GM11168 (cell line): ENCODE results near the gene TGM4.

Experiments used
- in situ Hi-C: fragments of 300-500 bp; cut with MboI; formaldehyde crosslinking; loops from one replicate; pipeline ENCODE4 v1.12.0; 2022; ENCODE audit warnings: low sequenced_read_pairs; ENCODE audit not compliant: unreplicated experiment

TGM4 gene

DNA sequence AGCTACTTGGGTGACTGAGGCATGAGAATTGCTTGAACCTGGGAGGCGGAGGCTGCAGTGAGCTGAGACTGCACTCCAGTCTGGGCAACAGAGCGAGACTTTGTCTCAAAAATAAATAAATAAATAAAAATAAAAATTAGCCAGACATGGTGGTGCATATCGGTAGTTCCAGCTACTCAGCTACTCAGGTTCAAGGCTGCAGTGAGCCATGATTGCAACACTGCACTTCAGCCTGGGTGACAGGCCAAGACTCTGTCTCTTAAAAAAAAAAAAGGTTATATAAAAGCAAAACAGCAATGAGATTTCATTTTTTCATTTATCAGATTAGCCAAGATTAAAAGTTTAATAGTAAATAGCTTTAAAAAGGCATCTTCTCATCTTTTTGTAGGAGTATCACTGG, 2.9 kb downstream of the TGM4 start:
- in situ Hi-C loops, result no loop called here

DNA sequence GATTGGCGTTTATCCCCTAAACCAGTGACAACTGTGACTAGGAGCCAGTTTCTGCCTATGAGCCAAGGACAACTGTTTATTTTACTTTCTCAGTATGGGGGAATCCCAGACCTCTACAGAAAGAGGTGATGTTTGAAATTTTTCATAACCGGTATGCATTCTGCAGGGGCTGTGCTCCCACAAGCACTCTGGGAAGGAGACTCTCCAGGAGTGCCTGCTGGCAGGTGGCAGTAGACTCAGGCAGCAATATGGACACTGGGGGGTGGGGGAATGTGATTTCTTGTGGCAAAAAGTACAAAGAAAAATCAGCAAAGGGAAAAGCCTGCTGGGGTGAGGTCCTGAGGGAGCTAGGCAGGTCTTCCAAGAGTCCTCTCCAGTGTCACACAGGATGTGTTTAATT, 5.9 kb downstream of the TGM4 start:
- in situ Hi-C loops, result no loop called here

DNA sequence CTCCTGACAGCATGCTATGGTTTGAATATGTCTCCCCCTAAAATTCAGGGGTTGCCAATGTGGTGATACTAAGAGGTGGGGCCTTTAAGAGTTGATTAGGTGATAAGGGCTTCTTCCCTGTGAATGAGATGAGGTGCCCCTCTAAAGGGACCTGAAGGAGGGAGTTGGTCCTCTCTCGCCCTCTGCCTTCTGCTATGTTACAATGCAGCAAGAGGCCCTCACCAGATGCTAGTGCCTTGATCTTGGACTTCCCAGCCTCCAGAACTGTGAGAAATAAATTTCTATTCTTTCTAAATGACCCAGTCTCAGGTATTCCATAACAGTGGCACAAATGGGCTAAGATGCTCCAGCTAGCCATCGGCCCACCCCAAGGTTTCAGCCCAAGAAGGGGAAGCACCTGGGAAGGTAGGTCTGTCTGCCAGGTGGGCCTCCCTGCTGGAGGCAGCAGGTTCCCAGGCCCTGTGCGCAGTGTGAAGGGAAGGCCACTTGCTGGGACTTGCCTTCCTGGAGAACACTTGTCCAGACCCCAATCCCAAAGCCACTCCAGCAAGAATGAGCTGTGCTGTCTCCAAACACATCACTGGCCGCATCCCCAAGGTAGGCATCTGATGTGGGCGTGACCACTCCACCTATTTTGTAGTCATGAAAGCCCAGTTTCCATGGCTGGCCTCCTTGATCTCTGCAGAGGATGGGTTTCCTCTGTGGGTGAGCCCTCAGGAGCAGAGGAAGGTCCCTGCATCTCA, 9.0 kb downstream of the TGM4 start:
- in situ Hi-C loops, result no loop called here

DNA sequence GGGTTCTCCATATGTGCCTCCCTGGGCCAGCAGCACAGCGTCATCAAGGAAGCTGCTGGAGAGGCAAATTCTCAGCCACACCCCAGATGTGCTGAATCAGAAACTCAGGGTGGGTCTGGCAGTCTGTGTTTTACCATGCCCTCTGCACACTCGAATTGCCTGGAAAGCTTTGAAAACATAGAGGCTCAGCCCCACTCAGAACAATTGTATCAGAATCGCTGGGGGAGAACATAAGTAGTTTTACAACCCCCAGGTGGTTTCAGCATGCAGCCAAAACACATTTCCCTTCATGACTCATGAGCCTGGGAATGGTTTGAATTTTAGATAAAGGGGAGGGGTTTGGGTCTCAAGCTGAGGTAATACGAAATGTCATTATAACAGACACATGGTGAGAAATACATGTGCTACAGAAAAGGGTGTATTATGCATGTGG, 9.6 kb downstream of the TGM4 start:
- in situ Hi-C loops, result no loop called here

DNA sequence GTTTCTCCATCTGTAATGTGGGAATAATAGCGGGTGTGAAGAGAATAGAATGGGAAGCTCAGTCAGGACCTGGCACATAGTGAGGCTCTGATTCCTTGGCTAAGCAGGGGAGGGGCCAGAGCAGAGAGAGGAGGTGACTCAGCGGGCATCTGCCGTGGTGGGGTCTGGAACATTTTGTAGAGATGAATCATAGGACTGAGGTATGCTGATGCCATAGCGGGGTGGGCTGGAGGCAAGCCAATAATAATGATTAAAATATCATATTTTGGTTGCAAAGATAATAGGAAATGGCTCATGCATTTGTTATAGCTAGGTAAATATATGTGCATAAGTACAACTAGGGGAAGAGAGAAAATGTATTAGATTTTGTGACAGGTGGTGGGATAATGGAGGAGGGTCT, 11.2 kb downstream of the TGM4 start:
- in situ Hi-C loops, result no loop called here

DNA sequence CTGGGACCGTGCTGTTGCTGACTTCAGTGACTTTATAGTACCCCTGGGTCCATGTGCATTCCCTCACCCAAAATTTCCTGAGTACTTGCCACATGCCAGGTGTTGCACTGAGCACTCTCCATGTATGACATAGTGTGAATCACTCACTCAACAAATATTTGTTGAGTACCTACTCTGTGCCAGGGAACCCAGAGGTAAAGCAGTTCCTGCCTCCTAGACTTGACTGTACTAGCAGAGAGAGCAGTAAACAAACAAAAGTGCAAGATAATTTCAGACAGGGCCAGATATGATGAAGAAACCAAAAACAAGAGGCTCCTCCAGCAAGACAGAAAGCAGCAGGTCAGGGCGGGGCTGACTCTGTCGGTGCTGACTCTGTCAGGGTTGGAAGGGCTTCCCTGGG, 12.2 kb downstream of the TGM4 start:
- in situ Hi-C loops, result no loop called here

DNA sequence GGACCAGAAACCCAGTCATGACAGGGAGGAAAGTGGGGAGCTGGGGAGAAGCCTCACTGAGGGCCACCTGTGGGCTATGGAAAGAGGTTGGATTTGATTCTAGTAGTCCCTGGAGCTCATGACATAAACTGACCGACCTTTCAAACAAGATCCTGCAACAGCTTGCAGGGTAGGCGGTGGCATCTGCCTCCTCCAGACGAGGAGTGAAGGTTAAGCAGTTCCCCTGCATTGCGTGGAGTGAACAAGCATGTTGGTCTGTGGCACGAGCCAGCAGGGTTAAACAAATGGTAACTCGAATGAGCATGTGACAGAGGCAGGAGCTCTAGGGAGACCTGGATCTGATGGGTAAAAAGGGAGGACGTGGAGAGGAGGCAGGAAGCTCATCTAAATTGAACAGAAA, 12.7 kb downstream of the TGM4 start:
- in situ Hi-C loops, result no loop called here

DNA sequence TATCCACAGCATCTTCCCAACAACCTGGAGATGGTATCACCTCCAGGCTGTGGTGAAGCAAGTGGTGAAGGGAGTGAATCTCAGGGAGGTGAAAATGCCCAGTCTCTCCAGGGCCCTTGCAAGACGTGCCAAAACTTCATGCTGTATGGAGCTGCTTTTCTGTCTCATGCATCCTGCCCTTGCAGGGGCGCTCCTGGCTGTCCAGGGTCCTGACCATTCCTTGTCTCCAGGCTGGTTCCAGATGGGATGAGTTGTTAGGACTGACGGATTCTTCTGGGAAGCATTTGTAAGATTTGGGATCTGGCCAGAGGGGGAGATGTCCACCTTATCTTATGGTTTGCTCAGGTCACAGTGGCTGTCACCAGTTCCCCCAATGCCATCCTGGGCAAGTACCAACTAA, 15.8 kb downstream of the TGM4 start:
- in situ Hi-C loops, result no loop called here

DNA sequence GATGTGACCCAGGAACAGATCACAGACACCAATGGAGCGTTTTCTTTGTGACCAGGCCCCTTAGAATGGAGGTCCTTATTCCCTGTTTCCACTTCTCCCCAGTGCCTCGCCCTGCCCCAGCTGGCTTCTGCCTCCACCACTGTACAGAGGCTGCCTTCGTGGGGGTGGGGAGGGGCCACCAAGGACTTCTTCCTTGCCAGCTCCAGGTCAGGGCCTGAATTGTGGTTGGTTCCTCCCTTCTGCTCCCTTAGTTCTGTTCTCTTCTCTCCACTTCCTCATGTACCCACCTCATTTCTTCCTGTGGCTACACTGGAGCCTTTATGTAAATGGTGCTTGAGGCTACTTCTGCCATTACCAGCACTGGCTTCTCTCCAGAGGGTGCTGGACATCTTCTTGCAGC, 16.4 kb downstream of the TGM4 start:
- in situ Hi-C loops, result no loop called here

DNA sequence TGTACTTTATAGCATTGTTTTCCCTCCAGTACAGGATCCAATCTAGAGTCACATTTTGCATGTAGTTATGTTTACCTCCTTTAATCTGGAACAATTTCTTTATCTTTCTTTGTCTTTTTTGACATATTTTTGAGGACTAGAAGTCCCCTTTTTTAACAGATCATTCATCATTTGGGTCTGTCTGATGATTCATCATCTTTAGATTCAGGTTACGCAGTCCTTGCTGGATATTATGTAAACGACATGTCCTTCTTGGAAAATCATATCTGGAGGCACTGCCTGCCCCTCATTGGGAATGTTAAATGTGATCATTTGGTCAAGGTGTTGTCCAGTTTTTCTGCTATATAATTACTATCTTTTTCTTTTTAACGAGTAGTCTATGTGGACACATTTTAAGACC, 18.3 kb downstream of the TGM4 start:
- in situ Hi-C loops, result no loop called here

DNA sequence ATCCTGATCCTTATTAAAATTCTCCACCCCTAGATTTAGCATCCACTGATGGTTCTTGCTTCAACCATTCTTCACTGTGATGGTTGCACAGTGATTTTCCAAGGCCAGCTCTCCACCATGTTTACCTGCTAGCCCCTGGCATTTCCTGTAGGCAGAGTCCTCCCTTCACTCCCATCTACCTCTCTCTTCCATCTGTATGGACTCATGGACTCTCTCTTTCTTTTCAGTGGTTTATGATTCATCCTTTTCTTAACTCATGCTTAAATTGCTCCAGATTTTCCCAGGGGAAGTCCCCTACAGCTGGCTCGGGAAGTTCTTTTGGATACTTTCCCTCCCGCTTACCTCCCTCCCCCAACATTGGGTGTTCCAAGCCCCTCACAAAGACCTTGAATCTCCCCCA, 18.7 kb downstream of the TGM4 start:
- in situ Hi-C loops, result no loop called here

DNA sequence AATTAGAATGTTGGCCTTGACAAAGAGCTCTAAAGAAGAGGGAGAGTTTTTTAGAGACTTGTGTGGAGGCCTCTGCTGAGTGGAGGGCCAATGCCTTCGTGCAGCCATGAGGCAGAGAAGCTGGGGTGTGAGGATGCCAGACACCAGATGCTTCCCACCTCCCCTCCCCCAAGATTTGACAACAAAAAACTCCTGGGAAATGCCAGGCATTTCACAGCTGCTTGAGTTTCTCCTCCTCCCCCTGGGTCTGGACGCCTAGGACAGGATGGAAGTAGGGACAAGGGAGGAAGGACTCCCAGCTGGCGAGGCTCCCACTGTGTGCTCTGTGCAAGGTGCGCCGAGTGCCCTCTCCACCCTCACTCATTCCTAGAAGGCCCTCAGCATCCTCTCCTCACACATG, 20.1 kb downstream of the TGM4 start:
- in situ Hi-C loops, result no loop called here

DNA sequence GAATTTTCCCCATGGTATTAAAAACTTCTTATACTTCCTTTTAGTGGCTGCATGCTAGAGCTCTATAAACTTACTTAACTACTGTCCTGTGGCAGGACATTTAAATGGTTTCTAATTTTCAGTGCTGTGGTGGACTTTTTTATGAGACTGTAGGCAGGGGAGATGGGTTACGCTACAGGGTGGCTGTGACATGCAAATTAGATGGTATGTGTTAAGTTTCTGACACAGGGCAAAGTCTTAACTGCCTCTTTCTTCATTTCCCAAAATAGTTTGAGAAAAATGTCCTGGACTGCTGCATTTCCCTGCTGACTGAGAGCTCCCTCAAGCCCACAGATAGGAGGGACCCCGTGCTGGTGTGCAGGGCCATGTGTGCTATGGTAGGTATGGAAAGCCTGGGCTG, 22.0 kb downstream of the TGM4 start:
- in situ Hi-C loops, result no loop called here

DNA sequence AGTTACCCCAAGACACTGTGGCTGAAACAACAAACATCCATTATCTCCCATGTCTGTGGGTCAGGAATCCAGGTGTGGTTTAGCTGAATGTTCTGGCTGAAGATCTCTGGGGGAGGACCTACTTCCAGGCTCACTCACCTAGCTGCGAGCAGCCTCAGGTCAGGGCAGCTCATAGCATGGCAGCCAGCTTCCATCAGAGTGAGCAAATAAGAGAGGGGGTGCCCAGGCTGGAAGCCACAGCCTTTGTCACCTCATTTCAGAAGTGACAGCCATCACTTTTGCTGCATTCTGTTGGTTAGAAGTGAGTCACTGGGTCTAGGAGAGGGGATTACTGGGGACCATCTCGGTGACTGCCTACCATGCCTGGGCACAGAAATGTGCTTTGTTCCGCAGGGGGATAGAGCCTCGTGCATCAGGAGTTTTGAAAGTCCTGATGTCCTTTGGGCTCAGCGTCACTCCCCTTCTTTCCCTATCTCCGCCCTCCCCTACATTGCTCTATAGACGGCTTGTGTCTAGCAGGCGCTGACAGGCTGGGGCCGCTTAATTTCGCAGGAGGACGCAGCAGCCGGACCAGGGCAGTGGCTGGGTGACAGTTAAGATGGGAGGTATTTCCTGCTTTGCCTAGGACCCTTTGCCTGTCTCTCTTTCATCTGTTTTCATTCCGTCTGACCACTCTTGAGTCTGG, 25.4 kb downstream of the TGM4 start:
- in situ Hi-C loops, result loop anchor here (25.0 kb wide), 1 partner anchor 363 kb away; no protein-coding TSS in a partner anchor

DNA sequence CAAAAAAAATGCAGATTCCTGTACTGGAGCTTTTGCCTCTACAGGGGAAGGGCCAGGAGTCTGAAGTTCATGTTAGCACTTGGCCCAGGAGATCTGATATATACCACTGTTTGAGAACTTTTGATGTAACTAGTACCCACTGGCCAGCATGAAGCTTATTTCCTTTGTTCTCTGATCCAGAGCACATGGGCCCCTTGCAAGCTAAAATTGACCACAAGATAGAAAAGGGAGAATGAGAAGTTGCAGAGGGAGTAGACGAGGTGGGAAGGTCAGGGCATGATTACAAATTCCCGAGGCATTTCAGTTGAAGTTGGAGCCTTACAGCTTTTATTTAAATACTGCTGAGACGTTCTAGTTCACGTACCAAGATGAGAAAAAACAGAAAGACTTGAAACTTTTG, 28.2 kb downstream of the TGM4 start:
- in situ Hi-C loops, result loop anchor here (25.0 kb wide), 1 partner anchor 365 kb away; no protein-coding TSS in a partner anchor

DNA sequence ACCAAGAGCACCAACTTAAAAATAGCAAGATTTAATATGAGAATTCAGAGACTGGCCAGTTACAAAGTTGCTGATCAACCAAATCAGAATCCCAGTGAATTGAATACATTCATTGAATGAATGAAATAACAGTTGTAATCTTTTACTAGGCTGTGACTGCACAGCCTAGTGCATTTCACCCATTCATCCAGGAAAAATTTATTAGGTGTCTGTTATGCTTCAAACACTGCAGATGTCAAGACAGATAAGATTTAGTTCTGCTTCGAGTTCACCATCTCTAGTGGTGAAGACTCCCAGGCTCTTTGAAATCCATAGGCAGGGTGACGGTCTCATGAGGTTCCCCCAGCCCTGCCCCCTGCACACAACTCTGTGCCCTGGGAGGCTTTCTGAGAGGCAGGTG, 28.9 kb downstream of the TGM4 start:
- in situ Hi-C loops, result loop anchor here (25.0 kb wide), 1 partner anchor 366 kb away; no protein-coding TSS in a partner anchor

DNA sequence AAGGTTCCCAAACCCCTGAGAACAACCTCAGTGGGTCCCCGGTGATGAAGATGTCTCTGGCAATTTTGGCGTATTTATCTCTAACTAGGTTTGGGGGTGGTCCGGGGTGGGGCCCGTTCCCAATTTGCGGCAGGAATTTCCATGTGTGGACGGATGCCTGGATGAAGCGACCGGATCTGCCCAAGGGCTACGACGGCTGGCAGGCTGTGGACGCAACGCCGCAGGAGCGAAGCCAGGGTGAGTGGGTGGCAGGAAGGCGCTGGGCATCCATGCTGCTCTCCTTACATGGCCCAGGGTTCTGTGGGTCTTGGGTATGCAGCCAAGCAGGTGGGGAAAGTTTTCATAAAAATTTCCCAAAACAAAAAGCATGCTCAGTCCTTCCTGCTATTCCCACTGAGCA, 29.3 kb downstream of the TGM4 start:
- in situ Hi-C loops, result loop anchor here (25.0 kb wide), 1 partner anchor 366 kb away; no protein-coding TSS in a partner anchor

DNA sequence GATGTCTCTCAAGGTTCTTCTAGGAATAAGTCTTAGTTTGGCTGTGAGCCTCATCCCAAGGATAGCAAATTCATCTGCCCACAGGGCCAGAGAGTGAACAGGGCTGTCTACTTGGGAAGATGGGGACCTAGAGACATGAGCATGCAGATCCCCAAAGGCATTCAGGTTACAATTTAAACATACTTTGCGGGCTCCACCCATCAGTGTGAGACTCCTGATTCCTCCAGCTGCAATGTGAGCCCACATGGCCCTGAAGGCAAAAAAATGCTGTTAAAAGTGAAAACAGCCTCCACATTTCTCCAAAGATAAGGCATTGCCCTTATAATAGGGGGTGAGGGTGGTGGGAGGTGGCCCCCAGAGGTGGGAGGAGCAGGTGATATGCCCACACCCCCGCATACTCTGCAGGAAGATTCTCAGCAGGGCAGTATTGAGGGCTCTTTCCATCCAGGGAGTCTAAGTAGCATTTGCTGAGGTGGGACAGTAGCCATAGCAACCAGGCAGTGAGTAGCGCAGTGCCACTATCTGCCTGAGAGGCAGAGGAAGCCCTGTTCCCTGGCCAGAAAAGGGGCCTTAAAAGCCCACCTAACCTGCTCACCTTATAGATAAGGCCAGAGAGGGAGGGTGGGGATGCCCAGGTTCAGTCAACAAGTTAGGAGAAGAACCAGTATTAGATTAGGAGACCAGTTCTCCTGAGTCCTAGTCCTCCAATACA, 31.2 kb downstream of the TGM4 start:
- in situ Hi-C loops, result loop anchor here (25.0 kb wide), 1 partner anchor 368 kb away; no protein-coding TSS in a partner anchor

DNA sequence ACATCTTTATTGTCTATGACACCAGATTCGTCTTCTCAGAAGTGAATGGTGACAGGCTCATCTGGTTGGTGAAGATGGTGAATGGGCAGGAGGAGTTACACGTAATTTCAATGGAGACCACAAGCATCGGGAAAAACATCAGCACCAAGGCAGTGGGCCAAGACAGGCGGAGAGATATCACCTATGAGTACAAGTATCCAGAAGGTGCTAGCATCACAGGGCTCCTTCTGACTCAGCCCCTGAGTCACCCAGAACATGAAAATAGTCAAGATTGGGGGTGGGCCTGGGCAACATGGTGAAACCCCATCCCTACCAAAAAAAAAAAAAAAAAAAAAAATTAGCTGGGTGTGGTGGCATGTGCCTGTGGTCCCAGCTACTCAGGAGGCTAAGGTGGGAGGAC, 32.6 kb downstream of the TGM4 start:
- in situ Hi-C loops, result loop anchor here (25.0 kb wide), 1 partner anchor 370 kb away; no protein-coding TSS in a partner anchor

DNA sequence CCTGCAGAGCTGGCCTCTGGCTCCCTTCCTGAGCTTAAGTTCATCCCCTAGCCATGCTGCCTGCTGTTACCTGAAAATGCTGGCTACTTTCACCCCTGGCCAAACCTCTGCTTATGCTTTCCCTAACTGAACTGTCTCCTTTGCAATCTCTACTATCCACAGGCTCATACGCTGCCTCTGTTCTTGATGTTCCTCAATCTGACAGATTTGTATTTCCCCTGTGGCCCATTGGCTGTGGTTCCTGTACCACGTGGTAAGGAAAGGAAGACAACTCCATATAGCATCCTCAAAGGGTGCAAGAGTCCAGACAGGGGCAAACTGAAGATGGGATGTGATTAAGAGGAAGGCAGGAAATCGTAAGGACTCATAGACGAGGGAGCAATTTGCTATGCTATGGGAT, 33.2 kb downstream of the TGM4 start:
- in situ Hi-C loops, result loop anchor here (25.0 kb wide), 1 partner anchor 370 kb away; no protein-coding TSS in a partner anchor

DNA sequence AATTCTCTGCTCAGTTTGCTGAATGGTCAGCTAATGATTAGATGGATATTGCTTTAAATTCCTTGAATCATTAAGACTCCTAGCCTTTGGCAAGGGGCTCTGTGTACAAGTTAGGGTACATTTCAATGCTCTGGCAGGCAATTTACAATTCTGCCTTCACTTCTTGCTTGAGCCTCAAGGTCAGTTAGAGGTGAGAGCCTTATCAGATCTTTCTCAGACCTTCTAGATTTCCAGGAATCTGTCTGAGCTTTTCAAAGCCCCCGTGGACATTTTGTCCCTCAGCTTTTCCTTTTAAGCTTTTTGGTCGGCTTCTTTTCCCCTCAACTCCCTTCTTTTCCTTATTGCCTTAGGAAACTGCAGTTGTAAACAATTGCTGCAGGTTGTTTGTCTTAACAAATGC, 34.7 kb downstream of the TGM4 start:
- in situ Hi-C loops, result loop anchor here (25.0 kb wide), 1 partner anchor 372 kb away; no protein-coding TSS in a partner anchor
